Cardiac fibroblast (primary cell): Measurements from ENCODE around the gene PRKCB.

ENCODE experiments used
- DNase-seq, 2 donors: peaks; one replicate each; pipeline versions ENCODE4 v3.0.0 to v3.0.0-alpha.2; 2010; ENCODE audit warnings: low read depth in 2 of 2
- H3K4me3 ChIP-seq, 2 donors: replicated peaks in 1 of 2; 1 replicate in 1 of 2; 2 replicates in 1 of 2; pipeline ENCODE4 v1.5.1; 2011; ENCODE audit warnings: low read depth in 2 of 2, low read length in 2 of 2, mild to moderate bottlenecking in 2 of 2, moderate library complexity in 1 of 2
- CTCF ChIP-seq: IDR thresholded peaks from one replicate; pipeline ENCODE4 v1.5.1; 2011; ENCODE audit warnings: low read depth, mild to moderate bottlenecking, low read length, inconsistent platforms

Gene PRKCB

GRCh38 chr16:24152826-24153225 lies 317.0 kb downstream of the PRKCB start:
- TF ChIP-seq CTCF, result no peak
- no peak overlapping the region for H3K4me3 ChIP-seq
- DNase-seq, result no peak

GRCh38 chr16:24156777-24157176 lies 321.0 kb downstream of the PRKCB start:
- DNase-seq, result no peak
- no peak overlapping the region for H3K4me3 ChIP-seq
- TF ChIP-seq CTCF, result no peak

GRCh38 chr16:24163935-24164334 lies 328.2 kb downstream of the PRKCB start:
- no peak overlapping the region for H3K4me3 ChIP-seq
- TF ChIP-seq CTCF, result no peak

GRCh38 chr16:24164416-24164815 lies 328.6 kb downstream of the PRKCB start:
- no peak for TF ChIP-seq CTCF

More at GRCh38 chr16:24163935-24164334, 328.2 kb downstream of the PRKCB start:
- no peak for DNase-seq

GRCh38 chr16:24165273-24165672 lies 329.5 kb downstream of the PRKCB start:
- no peak overlapping the region for H3K4me3 ChIP-seq

More at GRCh38 chr16:24164416-24164815, 328.6 kb downstream of the PRKCB start:
- DNase-seq, result no peak
- H3K4me3 ChIP-seq, result no peak overlapping the region

GRCh38 chr16:24166661-24167528 lies 331.1 kb downstream of the PRKCB start:
- H3K4me3 ChIP-seq, result no peak overlapping the region
- no peak for DNase-seq
- no peak for TF ChIP-seq CTCF

More at GRCh38 chr16:24165273-24165672, 329.5 kb downstream of the PRKCB start:
- DNase-seq, result no peak
- no peak for TF ChIP-seq CTCF
